Endothelial cell of coronary artery (primary cell): ENCODE data around the gene APOBEC2. TPM values are rescaled to one million over a fixed set of nuclear protein-coding genes. Genes with fewer than 3 reads are reported as not detected.

Experiments
- total RNA-seq: library from RNA; depleted of rRNA; stranded (reverse); fragments of >200 nt; gene quantifications from 2 replicates; pipeline ENCODE4 v1.2.3, GENCODE V29; 2014

The APOBEC2 gene
- not detected in 2 replicates for total RNA-seq

GRCh38 chr6:41053041-41053440 is at the start of gene APOBEC2:
Gene APOBEC2, plus strand, starts transcription at chr6:41053202. Its CDS starts 146 bp downstream, at chr6:41053348.

DNA sequence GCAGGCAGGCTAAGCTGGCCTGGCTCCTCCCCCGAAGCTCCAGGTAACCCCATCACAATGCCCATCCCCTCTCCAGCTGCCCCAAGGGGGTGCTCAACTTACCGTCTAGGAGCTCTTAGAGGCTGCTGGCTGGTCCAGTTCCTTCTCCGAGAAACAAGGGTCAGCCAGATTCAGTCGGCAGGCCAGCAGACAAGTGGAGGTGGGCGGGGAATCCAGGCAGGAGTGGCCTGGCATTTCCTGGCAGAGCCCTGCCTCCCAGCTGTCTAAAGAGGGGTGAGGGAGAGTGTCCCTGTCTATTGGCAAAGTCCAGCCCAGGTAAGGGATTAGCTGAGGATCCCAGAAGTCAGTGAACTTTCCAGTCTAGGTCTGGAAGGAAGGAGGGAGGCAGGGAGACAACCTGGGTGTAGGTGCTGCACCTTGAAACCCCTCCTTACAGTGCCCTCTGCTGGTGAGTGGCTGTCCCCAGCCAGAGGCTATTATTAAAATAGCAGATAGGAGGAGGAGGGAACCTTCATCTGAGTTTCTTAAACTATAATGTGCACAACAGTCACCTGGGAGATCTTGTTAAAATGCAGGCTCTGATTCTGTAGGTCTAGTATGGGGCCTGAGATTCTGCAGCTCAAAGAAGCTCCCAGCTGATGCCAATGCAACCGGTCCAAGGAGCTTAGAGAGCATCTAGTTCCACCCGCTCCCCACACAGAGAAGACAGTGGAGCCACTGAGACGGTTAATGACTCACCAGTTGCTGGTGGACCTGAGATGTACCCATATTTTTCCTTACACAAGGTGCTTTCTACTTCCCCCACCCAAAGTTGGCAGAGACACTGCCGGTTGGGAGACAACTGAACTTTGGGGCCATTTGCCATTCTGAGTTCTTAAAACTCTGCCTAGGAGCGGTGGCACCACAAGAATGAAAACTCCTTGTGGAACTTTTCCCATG is 13.7 kb upstream of the APOBEC2 start, which contains the start of gene UNC5CL:
Gene UNC5CL, minus strand, starts transcription at position 162 of the 939 bp plus-strand sequence. CDS start 4,147 bp downstream, outside the sequence.

DNA sequence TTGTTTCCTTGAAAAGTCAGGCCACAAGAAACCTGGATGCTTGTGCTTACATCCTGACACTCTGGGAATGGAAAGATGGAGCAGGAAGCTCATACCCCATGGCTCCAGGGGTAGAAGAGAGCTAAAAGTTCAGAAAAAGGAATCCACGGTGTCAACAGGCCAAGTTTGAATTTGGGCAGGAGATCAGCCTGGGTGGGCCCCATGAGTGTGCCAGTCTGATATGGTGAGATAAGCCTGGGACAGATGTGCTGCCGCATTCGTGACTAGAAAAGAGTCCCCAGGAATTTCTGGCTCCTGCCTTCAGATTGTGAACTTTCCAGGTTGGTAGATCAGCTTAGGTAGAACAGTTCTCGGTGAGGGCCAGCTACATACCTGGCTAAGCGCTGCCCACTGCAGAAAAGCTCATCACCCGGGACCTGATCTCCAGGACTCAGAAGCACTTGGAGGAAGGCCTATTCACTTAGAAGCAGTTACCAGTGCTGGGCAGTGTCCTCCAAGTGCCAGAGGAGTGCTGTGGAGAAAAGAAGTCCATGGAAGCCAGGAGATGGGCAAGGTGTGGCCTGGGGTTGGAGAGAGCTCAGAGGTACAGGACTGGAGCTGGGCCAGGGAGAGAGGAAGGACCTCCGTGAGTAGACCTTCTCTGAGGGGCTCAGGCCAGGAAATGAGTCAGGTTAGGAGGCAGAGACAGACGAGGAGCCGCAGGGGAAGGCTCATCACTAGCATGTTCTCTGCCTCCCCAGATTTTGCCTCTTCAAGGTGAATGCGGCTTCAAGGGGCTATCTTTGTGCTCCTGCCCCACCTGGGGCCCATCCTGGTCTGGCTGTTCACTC is 10.6 kb upstream of the APOBEC2 start, which contains the start of gene TSPO2:
Gene TSPO2, plus strand, starts transcription at position 242 of the 830 bp plus-strand sequence. Its CDS starts 519 bp downstream, at position 761.

DNA sequence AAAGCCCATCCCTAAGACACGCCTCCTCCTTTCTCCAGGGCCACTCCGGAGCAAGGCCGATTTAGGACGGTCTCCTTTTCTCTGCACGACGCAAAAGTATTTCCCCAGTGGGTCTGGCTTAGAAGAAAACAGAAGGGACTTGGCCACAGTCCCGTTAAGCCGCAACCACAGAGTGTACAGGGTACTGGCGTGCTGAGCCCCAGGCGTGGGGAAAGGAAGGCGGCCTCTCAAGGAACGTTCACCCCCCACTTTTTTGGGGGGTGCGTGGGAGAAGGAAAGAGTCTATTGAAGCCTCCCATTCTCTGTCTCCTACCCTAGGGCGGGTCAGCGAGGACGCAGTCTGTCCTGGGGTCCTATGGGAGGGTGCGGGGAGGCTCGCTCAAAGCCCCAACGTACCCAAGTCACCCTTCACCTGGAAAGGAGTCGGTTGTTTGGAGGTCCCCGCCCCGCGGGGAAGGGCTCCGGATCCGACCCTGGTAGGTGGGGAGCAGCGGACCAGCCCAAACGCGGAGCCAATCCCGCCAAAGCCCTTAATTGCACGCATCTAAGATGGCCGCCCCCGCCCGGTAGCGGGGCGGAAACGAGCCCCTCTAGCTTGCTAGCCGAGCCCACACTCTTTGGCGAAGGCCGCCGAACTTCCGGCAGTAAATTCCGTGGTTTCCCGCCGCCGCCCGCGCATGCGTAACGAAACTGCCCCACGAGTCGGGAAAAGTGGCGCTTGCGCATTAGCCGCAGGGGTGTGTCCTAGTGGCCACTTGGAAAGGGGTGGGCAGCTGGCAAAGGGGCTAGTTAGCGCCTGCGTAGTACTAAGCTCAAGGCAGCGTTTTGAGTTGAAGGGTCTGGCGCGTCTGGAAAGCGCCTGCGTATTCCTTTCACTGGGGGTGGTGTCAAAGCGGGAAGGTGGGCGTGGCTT is 19.2 kb downstream of the APOBEC2 start, which contains the start of gene OARD1:
Gene OARD1, minus strand, starts transcription at position 434 of the 913 bp plus-strand sequence. CDS start 722 bp downstream, outside the sequence.

DNA sequence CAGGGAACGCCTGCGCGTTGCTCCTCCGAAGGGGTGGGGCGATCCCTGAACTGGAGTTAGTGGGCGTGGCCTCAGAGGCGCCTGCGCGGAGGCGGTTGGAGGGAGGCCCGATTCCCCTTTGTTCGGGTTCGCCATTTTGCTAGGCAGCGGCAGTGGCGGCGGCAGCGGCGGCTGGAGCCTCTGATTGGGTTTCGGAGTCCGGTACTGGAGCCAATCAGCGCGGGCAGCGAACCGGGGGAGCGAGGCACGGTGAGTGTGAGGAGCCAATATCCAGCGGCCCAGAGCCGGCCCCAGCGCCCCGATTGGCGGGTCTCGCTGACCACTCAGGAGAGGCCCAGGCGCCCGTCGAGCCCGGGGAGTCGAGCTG is 19.8 kb downstream of the APOBEC2 start, which contains the start of gene NFYA:
Gene NFYA, plus strand, starts transcription at position 139 of the 367 bp plus-strand sequence. CDS start 6,116 bp downstream, outside the sequence.

Other genes with a start within 250 kb of the APOBEC2 start
- under 0.01 TPM in 1 of 2 replicates, not detected in the other for gene UNC5CL, start 14.0 kb upstream of the APOBEC2 start, total RNA-seq
- gene TSPO2, start 10.7 kb upstream of the APOBEC2 start, total RNA-seq = not detected in 2 replicates
- 8.8 and 11.2 TPM in 2 replicates for gene OARD1, start 19.2 kb downstream of the APOBEC2 start, total RNA-seq
- 13.7 and 17.9 TPM in 2 replicates for gene NFYA, start 19.8 kb downstream of the APOBEC2 start, total RNA-seq
- gene TREML1, start 101.1 kb downstream of the APOBEC2 start, total RNA-seq = not detected in 2 replicates
- gene TREM2, start 109.9 kb downstream of the APOBEC2 start, total RNA-seq = not detected in 2 replicates
- gene TREML2, start 147.9 kb downstream of the APOBEC2 start, total RNA-seq = not detected in 2 replicates
- gene TREML4, start 175.1 kb downstream of the APOBEC2 start, total RNA-seq = not detected in 2 replicates
- not detected in 2 replicates for gene TREM1, start 233.5 kb downstream of the APOBEC2 start, total RNA-seq